ENCODE data around the gene INSC. TPM values are rescaled to one million over a fixed set of nuclear protein-coding genes. Genes with fewer than 3 reads are reported as not detected.

INSC gene
- total RNA-seq, 3 donors from 2014 or later: not detected

DNA sequence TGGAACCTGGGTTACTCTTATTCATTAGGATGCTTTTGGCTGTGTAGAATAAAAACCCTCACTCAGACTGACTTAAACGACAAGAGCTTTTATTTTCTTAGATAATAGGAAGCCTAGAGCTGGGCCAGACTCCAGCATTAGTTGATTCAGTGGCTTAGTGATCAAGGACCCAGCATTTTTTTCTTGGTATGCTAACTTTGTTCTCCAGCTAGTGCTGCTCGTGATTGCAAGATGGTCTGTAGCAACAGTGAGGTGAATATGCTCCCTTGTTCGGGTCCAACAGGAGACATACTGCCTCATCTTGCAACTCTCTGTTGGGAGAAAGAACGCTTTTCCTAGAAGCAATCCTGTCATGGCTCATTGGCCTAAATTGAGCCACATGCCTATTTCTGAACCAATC, 33.4 kb downstream of the INSC start:
- DNase-seq: no peak
- Mint-ChIP-seq H3K9me3 (no peaks in the 10 kb centered on the region), H3K27me3 (ENCODE audit: low read depth) (no peaks in the 10 kb centered on the region), H3K4me1 (ENCODE audit: low read depth) (peaks cover 11% of the 10 kb centered on the region), H3K36me3 (ENCODE audit: insufficient read depth) (no peaks in the 10 kb centered on the region), H3K4me3 (no peak overlapping the region)
- ATAC-seq: no peak

DNA sequence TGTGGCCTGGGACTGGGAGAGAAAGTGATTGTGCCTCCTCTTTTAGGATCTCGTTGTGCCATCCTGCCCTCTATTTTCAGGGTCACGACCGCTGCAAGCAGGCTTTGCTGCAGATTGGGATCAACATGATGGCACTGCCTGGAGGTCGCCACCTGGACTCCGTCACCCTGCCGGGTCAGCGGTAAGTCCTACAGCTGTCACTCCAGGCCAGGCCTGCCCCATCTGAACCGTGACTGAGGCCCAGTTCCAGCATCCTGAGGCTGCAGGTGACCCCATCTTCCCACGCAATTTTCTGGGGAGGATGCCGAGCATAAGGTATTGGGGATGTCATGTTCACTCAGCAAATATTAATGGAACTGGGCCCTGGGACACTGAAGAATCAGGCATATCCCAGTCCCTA, 34.3 kb downstream of the INSC start:
- ATAC-seq (no peak), DNase-seq (no peak)
- peaks cover 11% of the 10 kb centered on the region for H3K4me1 Mint-ChIP-seq (ENCODE audit: low read depth)
- no peak overlapping the region for H3K4me3 Mint-ChIP-seq
- H3K27me3 Mint-ChIP-seq (ENCODE audit: low read depth): no peaks in the 10 kb centered on the region
- H3K9me3 Mint-ChIP-seq: no peaks in the 10 kb centered on the region
- H3K36me3 Mint-ChIP-seq (ENCODE audit: insufficient read depth): no peaks in the 10 kb centered on the region

- DNase-seq (no peak), ATAC-seq (no peak)
- no peaks in the 10 kb centered on the region for H3K27me3 Mint-ChIP-seq (ENCODE audit: low read depth)
- H3K4me3 Mint-ChIP-seq: no peak overlapping the region
- H3K4me1 Mint-ChIP-seq (ENCODE audit: low read depth): peaks cover 11% of the 10 kb centered on the region
- no peaks in the 10 kb centered on the region for H3K9me3 Mint-ChIP-seq
- H3K36me3 Mint-ChIP-seq (ENCODE audit: insufficient read depth): no peaks in the 10 kb centered on the region
Observed at GRCh38 chr11:15150507-15150906, 35.8 kb downstream of the INSC start.

GRCh38 chr11:15153231-15153630, 38.5 kb downstream of the INSC start:
- H3K36me3 Mint-ChIP-seq (ENCODE audit: insufficient read depth): no peaks in the 10 kb centered on the region
- no peak overlapping the region for H3K4me3 Mint-ChIP-seq
- no peaks in the 10 kb centered on the region for H3K27me3 Mint-ChIP-seq (ENCODE audit: low read depth)
- H3K4me1 Mint-ChIP-seq (ENCODE audit: low read depth): peaks cover 11% of the 10 kb centered on the region
- no peaks in the 10 kb centered on the region for H3K9me3 Mint-ChIP-seq
- no peak for ATAC-seq
- DNase-seq: no peak

GRCh38 chr11:15157181-15157580, 42.5 kb downstream of the INSC start:
- ATAC-seq (no peak), DNase-seq (no peak)
- no peaks in the 10 kb centered on the region for H3K4me1 Mint-ChIP-seq (ENCODE audit: low read depth)
- H3K4me3 Mint-ChIP-seq: no peak overlapping the region
- H3K9me3 Mint-ChIP-seq: no peaks in the 10 kb centered on the region
- peaks cover 2% of the 10 kb centered on the region for H3K27me3 Mint-ChIP-seq (ENCODE audit: low read depth)
- no peaks in the 10 kb centered on the region for H3K36me3 Mint-ChIP-seq (ENCODE audit: insufficient read depth)

- H3K4me1 Mint-ChIP-seq (ENCODE audit: low read depth): no peaks in the 10 kb centered on the region
- no peaks in the 10 kb centered on the region for H3K36me3 Mint-ChIP-seq (ENCODE audit: insufficient read depth)
- H3K9me3 Mint-ChIP-seq: no peaks in the 10 kb centered on the region
- H3K27me3 Mint-ChIP-seq (ENCODE audit: low read depth): peaks cover 2% of the 10 kb centered on the region
- H3K4me3 Mint-ChIP-seq: no peak overlapping the region
- ATAC-seq (no peak), DNase-seq (no peak)
Observed at GRCh38 chr11:15157606-15158137, 42.9 kb downstream of the INSC start.

DNA sequence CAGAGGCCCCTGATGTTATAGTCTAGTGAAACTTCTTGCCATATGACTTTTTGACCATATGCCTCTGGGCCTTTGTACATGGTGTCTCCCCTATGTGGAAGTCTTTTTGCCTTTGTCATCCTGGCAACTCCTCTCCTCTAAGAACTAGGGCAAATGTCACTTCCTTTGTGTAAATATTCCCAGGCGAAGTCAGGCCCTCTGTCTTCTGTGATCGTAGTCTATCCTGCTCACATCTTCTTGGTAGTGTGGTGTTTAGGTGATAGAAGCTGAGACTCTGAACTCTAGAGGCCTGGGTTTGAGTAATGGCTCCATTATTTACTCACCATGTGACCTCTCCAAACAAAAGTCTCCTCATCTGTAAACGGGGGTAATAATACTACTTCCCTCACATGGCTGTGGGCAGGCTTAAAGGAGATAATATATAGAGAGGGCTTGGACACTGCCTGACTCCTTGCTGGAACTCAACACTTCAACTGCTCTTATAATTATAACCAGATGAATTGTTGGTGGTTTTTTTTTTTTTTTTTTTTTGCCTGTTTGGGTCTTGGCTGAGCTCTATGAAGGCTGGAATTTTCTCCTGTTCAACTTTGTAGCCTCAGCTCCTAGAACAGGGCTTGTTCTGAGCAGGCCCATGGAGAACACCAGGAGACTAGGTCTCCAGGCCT, 43.8 kb downstream of the INSC start:
- no peak for ATAC-seq
- H3K9me3 Mint-ChIP-seq: no peaks in the 10 kb centered on the region
- H3K4me1 Mint-ChIP-seq (ENCODE audit: low read depth): no peaks in the 10 kb centered on the region
- H3K4me3 Mint-ChIP-seq: no peak overlapping the region
- H3K36me3 Mint-ChIP-seq (ENCODE audit: insufficient read depth): no peaks in the 10 kb centered on the region
- peaks cover 2% of the 10 kb centered on the region for H3K27me3 Mint-ChIP-seq (ENCODE audit: low read depth)
- no peak for DNase-seq

DNA sequence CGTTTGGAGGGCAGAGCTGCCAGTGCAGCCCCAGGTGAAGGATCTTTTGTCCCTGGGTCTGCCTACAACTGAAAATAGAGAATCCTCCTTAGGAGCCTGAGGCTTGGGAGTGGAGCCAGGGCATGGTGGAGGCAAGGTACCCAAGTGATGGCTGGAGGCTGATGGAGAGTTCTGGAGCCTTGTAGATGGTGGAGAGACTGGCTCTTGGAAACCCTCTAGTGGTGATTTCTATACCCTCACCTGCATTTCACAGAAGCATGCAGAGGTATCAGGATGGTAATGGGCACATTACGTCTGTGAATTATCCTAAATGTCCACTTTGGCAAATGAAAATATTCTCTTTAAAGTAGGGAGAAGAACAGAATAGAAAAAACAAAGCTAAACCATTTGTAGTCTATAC, 44.4 kb downstream of the INSC start:
- H3K36me3 Mint-ChIP-seq (ENCODE audit: insufficient read depth): no peaks in the 10 kb centered on the region
- H3K4me3 Mint-ChIP-seq: no peak overlapping the region
- DNase-seq (no peak), ATAC-seq (no peak)
- peaks cover 2% of the 10 kb centered on the region for H3K27me3 Mint-ChIP-seq (ENCODE audit: low read depth)
- no peaks in the 10 kb centered on the region for H3K4me1 Mint-ChIP-seq (ENCODE audit: low read depth)
- H3K9me3 Mint-ChIP-seq: no peaks in the 10 kb centered on the region

- no peak for ATAC-seq
- H3K4me1 Mint-ChIP-seq (ENCODE audit: low read depth): no peaks in the 10 kb centered on the region
- no peaks in the 10 kb centered on the region for H3K36me3 Mint-ChIP-seq (ENCODE audit: insufficient read depth)
- H3K4me3 Mint-ChIP-seq: no peak overlapping the region
- H3K9me3 Mint-ChIP-seq: no peaks in the 10 kb centered on the region
- peaks cover 9% of the 10 kb centered on the region for H3K27me3 Mint-ChIP-seq (ENCODE audit: low read depth)
- DNase-seq: no peak
Observed at GRCh38 chr11:15161790-15162189, 47.1 kb downstream of the INSC start.

GRCh38 chr11:15163136-15163535, 48.4 kb downstream of the INSC start:
- Mint-ChIP-seq H3K4me3 (no peak overlapping the region), H3K36me3 (ENCODE audit: insufficient read depth) (no peaks in the 10 kb centered on the region), H3K27me3 (ENCODE audit: low read depth) (peaks cover 9% of the 10 kb centered on the region), H3K9me3 (no peaks in the 10 kb centered on the region), H3K4me1 (ENCODE audit: low read depth) (no peaks in the 10 kb centered on the region)
- DNase-seq (no peak), ATAC-seq (no peak)

DNA sequence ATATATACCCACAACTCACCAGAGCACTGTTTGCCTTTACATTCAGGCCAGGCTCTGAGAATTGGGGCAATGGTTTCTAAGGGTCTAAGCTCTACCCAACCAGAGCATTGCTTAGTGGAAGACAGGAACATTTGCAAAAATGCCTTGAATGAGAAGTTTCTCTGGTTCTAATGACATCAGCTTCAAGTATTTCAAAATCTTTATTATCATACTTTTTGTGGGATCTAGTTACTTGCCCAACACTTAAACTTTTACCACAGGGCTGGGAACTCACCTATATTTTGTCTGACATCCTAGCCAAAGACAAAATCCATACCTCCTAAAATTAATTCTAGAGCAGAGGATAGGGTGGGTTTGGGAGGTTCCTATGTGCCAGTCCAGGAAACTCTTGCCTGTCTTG, 51.5 kb downstream of the INSC start:
- ATAC-seq (no peak), DNase-seq (no peak)
- H3K36me3 Mint-ChIP-seq (ENCODE audit: insufficient read depth): no peaks in the 10 kb centered on the region
- H3K4me1 Mint-ChIP-seq (ENCODE audit: low read depth): no peaks in the 10 kb centered on the region
- H3K4me3 Mint-ChIP-seq: no peak overlapping the region
- H3K27me3 Mint-ChIP-seq (ENCODE audit: low read depth): peaks cover 8% of the 10 kb centered on the region
- H3K9me3 Mint-ChIP-seq: no peaks in the 10 kb centered on the region

DNA sequence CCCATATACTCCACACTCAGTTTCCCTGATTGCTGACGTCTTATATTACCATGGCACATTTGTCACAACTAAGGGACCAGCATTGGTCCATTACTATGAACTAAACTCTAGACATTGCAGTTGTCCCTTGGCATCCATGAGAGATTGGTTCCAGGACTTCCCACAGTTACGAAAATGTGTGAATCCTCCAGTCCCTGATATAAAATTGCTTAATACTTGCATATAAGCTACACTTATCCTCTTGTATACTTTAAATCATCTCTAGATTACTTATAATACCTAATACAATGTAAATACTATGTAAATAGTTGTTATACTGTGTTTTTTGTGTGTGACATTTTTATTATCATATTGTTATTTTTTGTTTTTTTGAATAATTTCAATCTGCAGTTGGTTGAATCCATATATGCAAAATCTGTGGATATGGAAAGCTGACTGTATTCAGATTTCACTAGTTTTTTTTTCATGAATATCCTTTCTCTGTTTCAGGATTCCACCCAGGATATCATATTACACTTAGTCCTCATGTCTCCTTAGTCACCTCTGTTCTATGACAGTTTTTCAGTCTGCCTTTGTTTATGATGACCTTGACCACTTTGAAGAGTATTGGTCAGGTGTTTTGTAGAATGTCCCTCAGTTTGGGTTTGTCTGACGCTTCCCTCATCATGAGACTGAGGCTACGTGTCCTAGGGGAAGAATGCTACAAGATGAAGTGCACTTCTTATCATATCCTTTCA, 55.3 kb downstream of the INSC start:
- no peak overlapping the region for H3K4me3 Mint-ChIP-seq
- ATAC-seq (no peak), DNase-seq (no peak)
- H3K4me1 Mint-ChIP-seq (ENCODE audit: low read depth): no peaks in the 10 kb centered on the region
- H3K36me3 Mint-ChIP-seq (ENCODE audit: insufficient read depth): no peaks in the 10 kb centered on the region
- no peaks in the 10 kb centered on the region for H3K9me3 Mint-ChIP-seq
- peaks cover 8% of the 10 kb centered on the region for H3K27me3 Mint-ChIP-seq (ENCODE audit: low read depth)

DNA sequence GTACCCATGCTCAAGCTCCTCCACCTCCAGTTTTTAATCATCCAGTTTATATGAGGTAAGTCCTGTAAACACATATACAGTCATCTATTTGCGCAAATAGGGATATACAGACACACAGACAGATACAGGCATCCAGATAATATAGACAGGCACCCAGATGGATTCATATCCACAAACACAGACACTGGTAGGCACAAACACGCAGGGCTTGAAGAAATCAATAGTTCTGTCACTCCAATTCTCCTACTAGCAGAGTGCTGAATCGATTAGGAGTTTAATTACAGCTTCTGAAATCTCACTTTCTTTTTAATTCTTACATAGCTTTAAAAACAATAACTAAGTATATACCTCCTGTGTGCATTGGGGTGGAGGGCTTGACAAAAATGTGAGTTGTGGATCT, 56.0 kb downstream of the INSC start:
- no peaks in the 10 kb centered on the region for H3K4me1 Mint-ChIP-seq (ENCODE audit: low read depth)
- peaks cover 7% of the 10 kb centered on the region for H3K27me3 Mint-ChIP-seq (ENCODE audit: low read depth)
- H3K36me3 Mint-ChIP-seq (ENCODE audit: insufficient read depth): no peaks in the 10 kb centered on the region
- no peak for DNase-seq
- H3K9me3 Mint-ChIP-seq: no peaks in the 10 kb centered on the region
- no peak overlapping the region for H3K4me3 Mint-ChIP-seq
- ATAC-seq: no peak

DNA sequence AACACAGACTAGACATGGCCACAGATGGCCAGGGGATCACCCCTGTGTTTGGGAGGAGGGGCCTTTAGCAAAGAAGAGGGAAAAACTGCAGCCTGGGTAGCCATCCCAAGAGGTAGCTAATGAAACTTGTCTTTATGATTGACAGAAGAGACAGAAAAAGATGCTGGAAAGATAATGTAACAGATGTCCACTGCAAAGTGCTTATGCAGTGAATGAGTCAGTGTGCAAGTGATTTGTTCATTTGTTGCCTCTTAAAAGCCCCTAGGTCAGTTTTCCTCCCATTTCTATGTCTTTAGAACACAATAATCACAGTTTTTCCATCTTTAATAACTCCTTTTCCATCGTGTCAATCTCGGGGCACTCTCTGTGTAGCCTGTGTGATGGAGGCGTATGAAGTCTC, 57.2 kb downstream of the INSC start:
- ATAC-seq (no peak), DNase-seq (no peak)
- no peak overlapping the region for H3K4me3 Mint-ChIP-seq
- H3K4me1 Mint-ChIP-seq (ENCODE audit: low read depth): no peaks in the 10 kb centered on the region
- H3K27me3 Mint-ChIP-seq (ENCODE audit: low read depth): peaks cover 4% of the 10 kb centered on the region
- no peaks in the 10 kb centered on the region for H3K9me3 Mint-ChIP-seq
- H3K36me3 Mint-ChIP-seq (ENCODE audit: insufficient read depth): no peaks in the 10 kb centered on the region

DNA sequence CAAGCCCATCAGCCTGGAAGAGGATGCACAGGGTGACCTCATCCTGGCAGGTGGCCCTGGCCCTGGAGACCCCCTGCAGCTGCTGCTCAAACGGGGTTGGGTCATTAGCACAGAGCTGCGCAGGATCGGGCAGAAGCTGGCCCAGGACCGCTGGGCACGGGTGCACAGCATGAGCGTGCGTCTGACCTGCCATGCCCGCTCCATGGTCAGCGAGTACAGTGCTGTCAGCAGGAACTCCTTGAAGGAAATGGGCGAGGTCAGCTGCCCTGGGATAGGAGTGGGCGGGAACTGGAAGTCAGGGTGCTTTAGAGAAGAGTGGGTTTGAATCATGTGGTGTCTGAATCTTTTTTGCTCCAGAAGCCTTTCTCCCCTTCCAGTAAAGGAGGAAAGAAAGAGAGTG, 61.1 kb downstream of the INSC start:
- Mint-ChIP-seq H3K36me3 (ENCODE audit: insufficient read depth) (no peaks in the 10 kb centered on the region), H3K9me3 (no peaks in the 10 kb centered on the region), H3K4me3 (no peak overlapping the region), H3K27me3 (ENCODE audit: low read depth) (peaks cover 5% of the 10 kb centered on the region), H3K4me1 (ENCODE audit: low read depth) (no peaks in the 10 kb centered on the region)
- no peak for ATAC-seq
- no peak for DNase-seq

All from activated T-cell treated with anti-CD3 and anti-CD28 coated beads, Interleukin-2, amount 50 U/mL, for 4 hours (primary cell).